ENCODE results near the gene NFE2L2. TPM values are rescaled to one million over a fixed set of nuclear protein-coding genes. Genes with fewer than 3 reads are reported as not detected.

NFE2L2 gene
- total and polyA plus RNA-seq, 8 donors = 76.0 to 104 (median 88.7) TPM

DNA sequence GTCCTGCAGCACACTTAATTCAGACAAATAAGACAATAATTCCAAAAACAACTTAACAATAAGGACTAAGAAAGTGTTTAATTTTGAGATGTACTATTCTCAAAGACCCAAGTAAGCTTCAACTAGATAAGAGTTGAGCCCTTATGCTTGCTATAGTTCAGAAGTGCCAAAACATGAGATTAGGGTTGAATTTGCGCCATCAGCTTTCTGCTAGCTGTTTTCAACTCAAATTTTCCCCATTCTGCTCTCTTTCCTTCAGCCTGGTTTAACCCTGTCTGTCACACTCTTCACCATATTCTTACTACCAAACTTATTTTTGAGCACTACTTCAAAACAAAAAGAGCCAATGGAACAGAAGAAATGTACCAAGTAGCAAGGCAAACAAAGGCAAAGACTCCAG, 4.1 kb downstream of the NFE2L2 start:
- Histone ChIP-seq H3K36me3 (no peaks in the 10 kb centered on the region), H3K27me3 (no peaks in the 10 kb centered on the region), H3K4me1 (peaks cover 21 to 68% of the 10 kb centered on the region in 2 donors), H3K9me3 (no peaks in the 10 kb centered on the region), H3K27ac (no peak overlapping the region), H3K4me3 (no peak overlapping the region)
- no peak for ATAC-seq
- intact Hi-C loops (cut with DNase I) = loop anchor here in 1 of 2 donors (5.0 to 10.0 kb wide), 2 partner anchors 48 to 96 kb away; partner anchors contain the start of gene HNRNPA3
- DNase-seq = no peak
- TF ChIP-seq, protein P1, sequence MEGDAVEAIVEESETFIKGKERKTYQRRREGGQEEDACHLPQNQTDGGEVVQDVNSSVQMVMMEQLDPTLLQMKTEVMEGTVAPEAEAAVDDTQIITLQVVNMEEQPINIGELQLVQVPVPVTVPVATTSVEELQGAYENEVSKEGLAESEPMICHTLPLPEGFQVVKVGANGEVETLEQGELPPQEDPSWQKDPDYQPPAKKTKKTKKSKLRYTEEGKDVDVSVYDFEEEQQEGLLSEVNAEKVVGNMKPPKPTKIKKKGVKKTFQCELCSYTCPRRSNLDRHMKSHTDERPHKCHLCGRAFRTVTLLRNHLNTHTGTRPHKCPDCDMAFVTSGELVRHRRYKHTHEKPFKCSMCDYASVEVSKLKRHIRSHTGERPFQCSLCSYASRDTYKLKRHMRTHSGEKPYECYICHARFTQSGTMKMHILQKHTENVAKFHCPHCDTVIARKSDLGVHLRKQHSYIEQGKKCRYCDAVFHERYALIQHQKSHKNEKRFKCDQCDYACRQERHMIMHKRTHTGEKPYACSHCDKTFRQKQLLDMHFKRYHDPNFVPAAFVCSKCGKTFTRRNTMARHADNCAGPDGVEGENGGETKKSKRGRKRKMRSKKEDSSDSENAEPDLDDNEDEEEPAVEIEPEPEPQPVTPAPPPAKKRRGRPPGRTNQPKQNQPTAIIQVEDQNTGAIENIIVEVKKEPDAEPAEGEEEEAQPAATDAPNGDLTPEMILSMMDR (IDR thresholded peaks at IDR 0.05) = no peak

DNA sequence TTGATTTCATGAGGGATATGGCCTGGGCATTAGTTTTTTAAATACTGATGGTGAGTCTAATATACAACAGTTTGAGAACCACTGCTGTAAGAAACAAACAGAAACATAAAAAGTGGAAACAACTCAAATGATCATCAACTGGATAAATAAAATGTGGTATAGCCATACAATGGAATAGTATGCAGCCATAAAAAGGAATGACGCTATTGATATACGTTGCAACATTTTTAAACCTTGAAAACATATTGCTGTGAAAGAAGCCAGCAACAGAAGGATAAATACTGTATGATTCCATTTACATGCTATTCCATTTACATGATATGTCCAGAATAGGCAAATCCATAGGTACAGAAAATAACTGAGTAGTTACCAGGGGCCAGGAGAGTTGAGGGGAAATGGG, 6.5 kb downstream of the NFE2L2 start:
- intact Hi-C loops (cut with DNase I) = no loop called here
- Histone ChIP-seq H3K27ac (no peak overlapping the region), H3K4me1 (peaks cover 32 to 90% of the 10 kb centered on the region in 2 donors)

DNA sequence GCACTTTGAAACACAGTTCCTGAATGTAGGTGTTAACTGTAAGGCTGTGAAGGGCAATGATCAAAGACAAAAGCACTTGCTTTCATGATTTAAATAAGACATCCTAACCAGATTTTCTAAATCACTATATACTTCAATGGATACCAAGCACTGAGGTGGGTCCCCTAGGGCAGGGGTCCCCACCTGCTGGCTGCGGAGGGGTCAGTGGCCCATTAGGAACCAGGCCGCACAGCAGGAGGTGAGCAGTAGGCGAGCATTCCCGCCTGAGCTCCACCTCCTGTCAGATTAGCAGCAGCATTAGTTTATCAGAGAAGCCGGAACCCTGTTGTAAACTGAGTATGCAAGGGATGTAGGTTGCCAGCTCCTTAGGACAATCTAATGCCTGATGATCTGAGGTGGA, 7.1 kb downstream of the NFE2L2 start:
- peak overlapping the region in 1 of 2 donors; percentile 33 for H3K27ac ChIP-seq
- DNase-seq (no peak), ATAC-seq (no peak)
- TF ChIP-seq, protein P1 (IDR thresholded peaks at IDR 0.05) = no peak
- no peak overlapping the region for H3K4me3 ChIP-seq
- no peaks in the 10 kb centered on the region for H3K27me3 ChIP-seq
- no peaks in the 10 kb centered on the region for H3K36me3 ChIP-seq
- intact Hi-C loops (cut with DNase I) = no loop called here
- H3K9me3 ChIP-seq = no peaks in the 10 kb centered on the region
- H3K4me1 ChIP-seq = peaks cover 38 to 96% of the 10 kb centered on the region in 2 donors

More for the DNA sequence above, 6.5 kb downstream of the NFE2L2 start:
- Histone ChIP-seq H3K27me3 (no peaks in the 10 kb centered on the region), H3K9me3 (no peaks in the 10 kb centered on the region), H3K36me3 (no peaks in the 10 kb centered on the region), H3K4me3 (no peak overlapping the region)
- TF ChIP-seq, protein P1 (IDR thresholded peaks at IDR 0.05) = no peak
- ATAC-seq = no peak
- DNase-seq = no peak

- ATAC-seq (no peak), DNase-seq (no peak)
- intact Hi-C loops (cut with DNase I) = no loop called here
- Histone ChIP-seq H3K4me3 (no peak overlapping the region), H3K9me3 (no peaks in the 10 kb centered on the region), H3K4me1 (peaks cover 46 to 99% of the 10 kb centered on the region in 2 donors), H3K27me3 (no peaks in the 10 kb centered on the region), H3K36me3 (no peaks in the 10 kb centered on the region), H3K27ac (peak overlapping the region in 1 of 2 donors; percentile 33)
- TF ChIP-seq, protein P1 (IDR thresholded peaks at IDR 0.05) = no peak
These were observed 7.8 kb downstream of the NFE2L2 start for GRCh38 chr2:177256695-177257094.

DNA sequence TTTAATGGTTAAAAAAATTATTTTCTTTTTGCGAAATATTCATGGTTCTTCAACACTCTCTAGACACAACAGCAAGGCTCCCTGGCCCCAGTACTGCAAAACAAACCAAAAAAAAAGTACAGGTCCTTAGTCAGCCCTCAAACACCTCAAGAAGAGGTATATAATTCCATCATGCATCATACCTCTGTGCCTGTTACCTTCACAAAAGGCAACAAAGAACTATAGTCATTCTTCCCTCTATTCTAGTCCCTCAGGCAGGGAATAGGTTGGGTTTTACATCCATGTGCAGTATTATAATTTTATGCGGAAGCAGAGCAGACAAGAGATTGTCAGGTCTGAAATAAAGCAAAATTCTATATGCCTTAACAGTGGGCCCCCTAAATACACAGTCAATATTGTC, 8.5 kb downstream of the NFE2L2 start:
- H3K27me3 ChIP-seq = no peaks in the 10 kb centered on the region
- H3K27ac ChIP-seq = peak overlapping the region in 1 of 2 donors; percentile 4
- peaks cover 40 to 99% of the 10 kb centered on the region in 2 donors for H3K4me1 ChIP-seq
- DNase-seq (no peak), ATAC-seq (no peak)
- no peaks in the 10 kb centered on the region for H3K9me3 ChIP-seq
- H3K4me3 ChIP-seq = no peak overlapping the region
- intact Hi-C loops (cut with DNase I) = no loop called here
- no peaks in the 10 kb centered on the region for H3K36me3 ChIP-seq
- TF ChIP-seq, protein P1 (IDR thresholded peaks at IDR 0.05) = no peak
